ENCODE measurements around the gene AEN.
A peak's percentile ranks its signal among the peaks of the same experiment; 100 is the strongest.
"Not testable (repeated sequence)": the region's sequence is repeated elsewhere in the genome, so short reads cannot be mapped to it uniquely, and the experiment has no call there.

Gene AEN

DNA sequence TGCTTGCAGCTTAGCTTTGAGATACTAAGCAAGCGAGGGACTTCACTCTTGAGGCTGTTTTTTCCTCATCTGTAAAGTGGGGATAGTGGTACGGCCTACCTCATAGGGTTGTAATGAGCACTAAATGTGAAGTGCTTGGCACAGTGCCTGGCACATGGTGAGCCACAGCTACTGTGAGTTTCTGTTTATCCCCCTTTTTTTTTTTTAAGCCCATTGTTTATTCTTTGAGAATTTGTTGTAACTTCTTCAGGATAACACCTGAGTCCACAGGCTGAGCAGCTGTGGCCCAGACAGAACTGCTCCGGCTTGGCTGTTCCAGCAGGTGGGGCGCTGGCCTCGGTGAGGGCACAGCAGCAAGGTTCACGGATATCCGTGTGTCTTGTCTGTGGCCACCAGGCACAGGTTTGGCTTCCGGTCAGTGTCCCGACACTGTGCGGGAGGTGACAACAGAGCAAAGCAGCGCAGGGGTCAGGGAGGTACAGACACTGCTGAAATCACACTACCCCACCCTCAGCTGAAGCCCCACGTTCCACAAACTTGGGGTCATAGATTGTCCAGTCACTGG lies 10.4 kb downstream of the AEN start:
- peak; percentile 42 for DNase-seq

- not testable (repeated sequence) for DNase-seq
These were observed 11.7 kb downstream of the AEN start for GRCh38 chr15:88632797-88633196.

GRCh38 chr15:88634449-88634848 lies 13.3 kb downstream of the AEN start:
- DNase-seq, result no peak

GRCh38 chr15:88635318-88635717 lies 14.2 kb downstream of the AEN start:
- DNase-seq, result no peak

DNA sequence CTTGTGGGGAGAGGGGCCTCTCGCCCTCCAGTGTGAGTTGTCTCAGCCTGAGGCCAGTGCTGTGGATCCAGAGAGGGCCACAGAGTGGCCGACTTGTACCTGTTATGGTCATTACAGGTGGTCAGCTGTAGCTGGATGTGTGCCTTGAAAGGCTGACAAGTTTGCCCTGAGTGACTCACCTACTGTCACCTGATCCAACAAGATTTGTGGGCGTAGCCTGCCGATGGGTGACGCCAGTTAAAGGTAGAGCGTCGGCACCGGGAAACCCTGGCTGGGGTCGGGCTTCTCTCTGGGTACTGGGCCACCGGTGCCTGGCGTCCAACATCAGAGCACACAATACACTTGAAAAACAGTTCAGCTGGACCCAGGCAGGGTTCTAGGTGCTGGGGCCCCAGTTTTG lies 14.9 kb downstream of the AEN start:
- DNase-seq, result no peak

DNA sequence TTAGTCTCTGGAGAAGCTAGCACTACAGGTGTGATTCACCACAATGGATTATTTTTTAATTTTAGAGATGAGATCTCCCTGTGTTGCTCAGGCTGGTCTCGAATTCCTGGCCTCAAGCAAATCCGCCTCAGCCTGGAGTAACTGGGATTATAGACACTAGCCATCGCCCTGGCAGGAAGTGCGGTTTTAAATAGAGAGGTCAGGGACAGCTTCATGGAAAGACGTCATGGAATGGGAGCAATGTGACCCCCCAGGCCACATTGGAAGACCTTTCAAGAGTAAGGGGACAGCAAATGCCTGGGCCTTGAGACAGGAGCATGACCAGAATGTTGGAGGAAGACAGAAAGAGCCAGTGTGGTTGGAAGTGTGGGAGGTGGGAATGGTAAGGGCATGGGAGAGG lies 15.5 kb downstream of the AEN start:
- no peak for DNase-seq

DNA sequence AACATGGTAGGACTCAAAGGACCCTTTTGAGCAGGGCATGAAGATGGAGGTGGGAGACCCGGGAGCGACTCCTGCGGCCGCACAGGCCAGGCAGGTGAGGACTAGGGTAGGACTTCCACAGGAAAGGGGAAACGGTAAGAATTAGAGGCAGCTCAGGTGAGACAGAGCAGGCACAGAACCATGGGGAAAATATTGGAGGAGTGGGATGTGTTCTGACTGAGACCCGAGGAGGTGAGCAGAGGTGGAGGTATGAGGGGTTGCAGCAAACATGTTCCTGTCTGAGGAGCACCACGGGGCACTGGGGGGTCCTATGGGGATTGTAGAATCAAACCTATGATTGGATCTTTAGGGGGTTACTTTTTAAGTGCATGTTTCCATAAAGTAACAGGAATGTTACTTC lies 16.3 kb downstream of the AEN start:
- no peak for DNase-seq

DNA sequence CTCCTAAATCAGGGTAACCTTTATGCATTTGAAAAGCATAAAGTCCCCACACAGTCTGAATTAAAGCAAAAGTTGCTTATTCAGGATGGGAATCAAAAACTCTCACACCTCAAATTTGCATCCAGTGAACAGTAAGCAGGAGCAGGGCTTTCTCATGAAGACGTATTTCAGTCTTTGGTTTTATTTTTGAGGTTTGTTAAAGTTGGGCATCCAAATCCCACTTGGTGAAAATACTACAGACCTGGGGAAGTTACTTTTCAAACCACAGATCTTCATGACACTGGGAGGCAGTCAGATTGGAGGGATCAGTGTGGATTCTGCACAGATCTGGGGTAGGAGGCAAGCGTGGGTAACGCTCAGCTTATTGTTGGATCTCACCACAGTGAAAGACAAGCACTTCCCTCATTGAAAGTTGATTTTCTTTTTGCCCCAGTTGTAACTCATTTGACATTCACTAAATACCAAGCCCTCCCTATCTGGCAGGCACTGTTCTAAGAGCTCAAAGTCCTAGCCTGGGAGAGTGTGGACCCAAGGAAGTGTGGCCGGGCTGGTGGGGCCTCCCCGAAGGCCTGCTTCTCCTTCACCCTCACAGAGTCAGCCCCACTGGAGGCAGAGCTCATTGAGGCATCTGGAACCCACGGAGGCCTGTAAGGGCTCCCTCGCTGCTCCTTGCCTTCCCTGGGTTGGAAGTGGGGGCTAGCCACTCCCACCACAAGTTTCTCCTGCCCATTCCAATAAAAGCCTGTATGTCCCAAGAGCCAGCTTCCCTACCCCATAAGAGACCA lies 16.9 kb downstream of the AEN start:
- DNase-seq, result no peak

- DNase-seq, result peak; percentile 64
These were observed 17.7 kb downstream of the AEN start, which contains the start of gene ISG20 for GRCh38 chr15:88638626-88639372. TSS of gene ISG20 (plus strand) at chr15:88639016. CDS start at chr15:88639367, 351 bp downstream.

GRCh38 chr15:88641959-88642452 lies 20.9 kb downstream of the AEN start:
- DNase-seq, result no peak

DNA sequence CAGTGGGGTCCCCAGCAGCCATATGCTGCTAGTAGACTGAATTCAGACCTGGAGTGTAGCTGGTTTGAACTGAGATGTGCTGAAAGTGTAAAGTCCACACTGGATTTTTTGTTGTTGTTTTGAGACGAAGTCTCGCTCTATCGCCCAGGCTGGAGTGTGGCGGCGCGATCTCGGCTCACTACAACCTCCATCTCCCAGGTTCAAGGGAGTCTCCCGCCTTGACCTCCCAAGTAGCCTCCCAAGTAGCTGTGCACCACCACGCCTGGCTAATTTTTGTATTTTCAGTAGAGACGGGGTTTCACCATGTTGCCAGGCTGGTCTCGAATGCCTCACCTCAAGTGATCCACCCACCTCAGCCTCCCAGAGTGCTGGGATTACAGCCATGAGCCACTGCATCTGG lies 21.4 kb downstream of the AEN start:
- not testable (repeated sequence) for DNase-seq

DNA sequence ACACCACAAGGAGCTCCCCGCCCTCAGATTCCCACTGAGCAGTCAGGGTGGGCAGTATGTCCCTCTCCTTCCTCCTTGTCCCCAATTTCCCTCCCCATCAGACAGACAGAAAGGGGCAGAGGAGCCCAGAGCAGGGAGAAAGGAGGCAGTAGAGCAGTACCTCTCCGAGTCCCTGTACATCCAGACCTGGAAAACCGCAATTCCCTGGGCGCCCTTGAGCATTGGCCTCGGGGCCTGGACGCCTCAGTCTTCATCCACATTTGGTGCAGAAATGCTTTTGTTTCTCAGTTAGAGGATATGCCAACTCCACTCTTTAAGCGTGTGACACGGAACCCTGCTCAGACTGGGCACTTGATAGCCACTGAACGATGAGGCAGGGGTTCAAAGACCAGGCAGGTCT lies 23.6 kb downstream of the AEN start:
- DNase-seq, result no peak

DNA sequence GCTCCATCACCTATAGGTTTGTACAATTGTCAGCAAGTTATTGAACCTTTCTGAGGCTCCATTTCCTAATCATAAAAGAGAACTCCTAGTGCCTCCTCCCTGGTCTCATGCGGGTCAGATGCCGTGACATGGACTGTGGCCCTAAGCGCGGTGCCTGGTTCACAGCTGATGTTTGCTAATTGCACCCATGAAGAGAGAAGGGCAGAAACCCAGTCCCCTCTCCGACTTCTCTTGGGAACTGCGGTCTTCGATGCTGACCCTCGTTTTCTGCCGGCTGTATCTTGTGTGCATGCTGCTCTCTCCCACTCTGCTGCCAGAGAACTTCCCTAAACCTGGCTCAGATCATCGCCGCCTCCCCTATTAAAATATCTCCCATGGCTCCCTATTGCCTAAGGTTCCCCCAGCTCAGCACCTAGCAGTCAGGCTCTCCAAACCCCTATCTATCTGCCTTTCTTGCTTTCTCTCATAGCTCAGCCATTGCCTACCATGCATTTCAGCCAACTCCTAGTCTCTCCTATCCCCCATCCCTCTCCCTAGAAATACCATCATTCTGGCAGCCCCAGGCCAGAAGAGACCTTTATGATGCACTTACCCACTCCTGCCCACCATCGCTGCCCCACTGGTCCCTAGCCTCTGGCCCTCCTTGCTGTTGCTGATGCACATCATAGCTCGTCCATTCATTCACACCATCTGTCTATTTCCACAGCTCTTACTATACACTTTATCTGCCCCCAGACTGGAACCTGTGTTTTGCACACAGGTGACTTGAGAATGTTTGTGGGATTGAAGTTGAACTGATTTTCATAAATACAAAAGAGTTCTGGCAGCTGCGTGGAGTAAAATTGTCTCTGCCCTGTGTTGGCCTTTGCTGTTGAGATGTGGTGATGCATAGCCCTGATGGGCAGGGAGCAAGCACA lies 24.3 kb downstream of the AEN start:
- DNase-seq, result no peak

GRCh38 chr15:88646088-88646405 lies 24.9 kb downstream of the AEN start:
- no peak for DNase-seq

GRCh38 chr15:88646951-88647350 lies 25.8 kb downstream of the AEN start:
- DNase-seq, result no peak

GRCh38 chr15:88647351-88648105 lies 26.4 kb downstream of the AEN start:
- DNase-seq, result peak; percentile 74

GRCh38 chr15:88648357-88649214 lies 27.4 kb downstream of the AEN start:
- DNase-seq, result no peak

- DNase-seq, result no peak
These were observed 28.2 kb downstream of the AEN start for GRCh38 chr15:88649286-88649733.

DNA sequence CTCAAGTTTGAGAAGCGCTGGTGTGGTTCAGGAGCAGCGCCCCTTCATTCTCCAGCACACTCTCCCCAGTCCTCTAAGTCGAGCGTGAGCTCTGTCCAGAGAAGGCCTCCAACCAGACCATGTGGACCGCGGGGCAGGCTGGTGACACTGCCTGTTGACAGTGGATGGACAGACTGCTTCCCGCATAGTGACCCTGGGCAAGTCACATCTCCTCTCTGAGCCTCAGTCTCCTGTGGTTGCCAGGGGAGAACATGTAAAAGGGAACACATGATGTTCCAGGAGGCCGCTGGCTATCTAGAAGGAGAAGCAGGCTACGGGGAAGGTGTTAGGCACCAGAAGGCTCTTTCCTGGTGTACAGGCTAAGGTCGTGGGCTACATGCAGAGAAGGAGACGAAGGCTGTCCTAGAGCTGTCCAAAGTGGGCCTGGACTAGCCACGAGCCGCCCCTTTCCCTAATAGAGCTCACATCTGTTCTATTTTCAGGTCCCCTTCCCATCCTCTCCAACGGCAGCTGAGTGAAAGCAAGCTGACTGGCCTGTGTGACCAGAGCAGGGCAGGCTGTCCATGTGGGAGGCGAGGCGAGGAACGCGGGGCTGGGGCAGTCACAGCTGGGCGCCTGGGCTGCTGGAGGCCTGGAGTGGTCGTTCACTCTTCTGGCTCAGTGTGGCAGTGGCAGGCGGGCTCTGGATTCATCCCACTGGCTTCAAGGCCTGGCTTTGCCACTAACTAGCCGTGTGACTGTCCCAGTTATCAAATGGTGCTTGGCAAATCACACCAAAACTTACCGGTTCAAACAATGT lies 28.8 kb downstream of the AEN start:
- DNase-seq, result no peak

DNA sequence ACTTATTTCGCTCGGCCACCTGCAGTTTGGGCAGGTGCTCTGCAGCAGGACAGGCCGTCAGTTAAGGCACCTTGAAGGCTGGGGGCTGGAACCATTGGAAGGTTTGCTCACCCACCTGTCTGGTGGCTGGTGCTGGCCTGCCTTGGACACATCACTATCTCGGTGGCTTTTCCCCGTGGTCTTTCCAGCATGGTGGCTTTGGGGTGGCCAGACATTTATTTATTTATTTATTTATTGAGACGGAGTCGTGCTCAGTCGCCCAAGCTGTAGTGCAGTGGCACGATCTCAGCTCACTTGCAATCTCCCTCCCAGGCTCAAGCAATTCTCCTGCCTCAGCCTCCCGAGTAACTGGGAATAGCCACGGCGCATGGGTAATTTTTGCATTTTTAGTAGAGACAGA lies 29.4 kb downstream of the AEN start:
- no peak for DNase-seq

All from NCI-H2029 (cell line).